Activated CD4-positive, CD25-positive, alpha-beta regulatory T cell treated with anti-CD3 and anti-CD28 coated beads, Interleukin-2, amount 50 U/mL, for 72 hours (primary cell): ENCODE data around the gene GNAT3.

Experiments
- DNase-seq: peaks from one replicate; pipeline ENCODE4 v3.0.0; 2021

Gene GNAT3

GRCh38 chr7:80460857-80461256 lies 51.0 kb downstream of the GNAT3 start:
- DNase-seq = no peak

- no peak for DNase-seq
These were observed 51.9 kb downstream of the GNAT3 start for GRCh38 chr7:80459776-80460510.

GRCh38 chr7:80458822-80459725 lies 52.8 kb downstream of the GNAT3 start:
- DNase-seq = no peak

GRCh38 chr7:80453699-80454340 lies 58.0 kb downstream of the GNAT3 start:
- no peak for DNase-seq

- DNase-seq = no peak
These were observed 61.1 kb downstream of the GNAT3 start for GRCh38 chr7:80450621-80451308.

- DNase-seq = no peak
These were observed 62.0 kb downstream of the GNAT3 start for GRCh38 chr7:80449836-80450235.

- no peak for DNase-seq
These were observed 66.5 kb downstream of the GNAT3 start for GRCh38 chr7:80445351-80445750.

- DNase-seq = no peak
These were observed 67.1 kb downstream of the GNAT3 start for GRCh38 chr7:80444811-80445210.

GRCh38 chr7:80443325-80443724 lies 68.5 kb downstream of the GNAT3 start:
- no peak for DNase-seq

GRCh38 chr7:80440883-80441282 lies 71.0 kb downstream of the GNAT3 start:
- no peak for DNase-seq

- DNase-seq = no peak
These were observed 71.7 kb downstream of the GNAT3 start for GRCh38 chr7:80439894-80440821.

- DNase-seq = no peak
These were observed 76.3 kb downstream of the GNAT3 start for GRCh38 chr7:80435521-80435920.

GRCh38 chr7:80434047-80434446 lies 77.8 kb downstream of the GNAT3 start:
- no peak for DNase-seq

- no peak for DNase-seq
These were observed 79.7 kb downstream of the GNAT3 start for GRCh38 chr7:80432166-80432565.

GRCh38 chr7:80429181-80429580 lies 82.7 kb downstream of the GNAT3 start:
- no peak for DNase-seq

- DNase-seq = no peak
These were observed 83.5 kb downstream of the GNAT3 start for GRCh38 chr7:80428161-80429054.

GRCh38 chr7:80427218-80427617 lies 84.6 kb downstream of the GNAT3 start:
- DNase-seq = no peak

GRCh38 chr7:80420876-80421275 lies 91.0 kb downstream of the GNAT3 start:
- no peak for DNase-seq

GRCh38 chr7:80417211-80417793 lies 94.6 kb downstream of the GNAT3 start:
- DNase-seq = no peak

GRCh38 chr7:80415522-80415921 lies 96.3 kb downstream of the GNAT3 start:
- no peak for DNase-seq
